Ishikawa (cell line): ENCODE results near the gene ACAA1.

Experiments
- CEBPB ChIP-seq: IDR thresholded peaks from 2 replicates; pipeline ENCODE4 v1.6.1; 2012
- CREB1 ChIP-seq: IDR thresholded peaks from 2 replicates; pipeline ENCODE4 v1.6.1; 2012; ENCODE audit warnings: low read depth
- EGR1 ChIP-seq: IDR thresholded peaks from 2 replicates; pipeline ENCODE4 v1.6.1; 2012
- EP300 ChIP-seq: IDR thresholded peaks from 2 replicates; pipeline ENCODE4 v1.6.1; 2012; ENCODE audit warnings: borderline replicate concordance
- FOXM1 ChIP-seq: IDR thresholded peaks from 2 replicates; pipeline ENCODE4 v1.6.1; 2012; ENCODE audit warnings: low read depth, borderline replicate concordance
- MAX ChIP-seq: IDR thresholded peaks from 2 replicates; pipeline ENCODE4 v1.6.1; 2012
- NFIC ChIP-seq: IDR thresholded peaks from 2 replicates; pipeline ENCODE4 v1.6.1; 2012
- RAD21 ChIP-seq: IDR thresholded peaks from 2 replicates; pipeline ENCODE4 v1.6.1; 2012; ENCODE audit warnings: low read depth
- REST ChIP-seq: IDR thresholded peaks from 2 replicates; pipeline ENCODE4 v1.6.1; 2012; ENCODE audit warnings: low read depth, mild to moderate bottlenecking
- TAF1 ChIP-seq: IDR thresholded peaks from 2 replicates; pipeline ENCODE4 v1.6.1; 2012; ENCODE audit warnings: low read depth, mild to moderate bottlenecking
- TCF12 ChIP-seq: IDR thresholded peaks from 2 replicates; pipeline ENCODE4 v1.6.1; 2012; ENCODE audit warnings: low read depth
- TEAD4 ChIP-seq: IDR thresholded peaks from 2 replicates; pipeline ENCODE4 v1.6.1; 2012
- USF1 ChIP-seq: IDR thresholded peaks from 2 replicates; pipeline ENCODE4 v1.6.1; 2012
- YY1 ChIP-seq: IDR thresholded peaks from 2 replicates; pipeline ENCODE4 v1.6.1; 2012; ENCODE audit warnings: low read depth
- ZBTB7A ChIP-seq: IDR thresholded peaks from 2 replicates; pipeline ENCODE4 v1.6.1; 2012; ENCODE audit warnings: low read depth

The ACAA1 gene

GRCh38 chr3:38164643-38164951 lies 27.7 kb upstream of the ACAA1 start:
- TF ChIP-seq NFIC (peak; percentile 70), REST (no peak)

- TF ChIP-seq TEAD4, result no peak
Measured at GRCh38 chr3:38163841-38164642, 27.1 kb upstream of the ACAA1 start.

- TF ChIP-seq CREB1 (no peak), CEBPB (no peak), YY1 (no peak), EGR1 (no peak), MAX (no peak), NFIC (no peak), TCF12 (no peak), ZBTB7A (no peak), RAD21 (no peak), USF1 (no peak), TAF1 (no peak), TEAD4 (no peak), FOXM1 (no peak), EP300 (no peak), REST (no peak)
Measured at GRCh38 chr3:38163117-38163840, 26.4 kb upstream of the ACAA1 start.

GRCh38 chr3:38158472-38158871 lies 21.5 kb upstream of the ACAA1 start:
- TF ChIP-seq YY1 (no peak), NFIC (no peak)

- TF ChIP-seq EGR1 (no peak), EP300 (no peak), NFIC (peak; percentile 96), TEAD4 (peak; percentile 28; the same call in 1 of the 2 replicates)
Measured at GRCh38 chr3:38157595-38157994, 20.7 kb upstream of the ACAA1 start.

GRCh38 chr3:38157117-38157516 lies 20.2 kb upstream of the ACAA1 start:
- TF ChIP-seq YY1 (no peak), USF1 (no peak)

GRCh38 chr3:38155825-38156224 lies 18.9 kb upstream of the ACAA1 start:
- TF ChIP-seq YY1, result no peak
- no peak for TF ChIP-seq MAX
- no peak for TF ChIP-seq NFIC
- no peak for TF ChIP-seq EGR1
- no peak for TF ChIP-seq FOXM1
- TF ChIP-seq TCF12, result no peak
- TF ChIP-seq TAF1, result no peak
- no peak for TF ChIP-seq USF1
- no peak for TF ChIP-seq EP300
- no peak for TF ChIP-seq CREB1
- TF ChIP-seq ZBTB7A, result no peak
